Fibroblast of peridontal ligament (primary cell): ENCODE measurements around the gene CCDC197.
A peak's percentile ranks its signal among the peaks of the same experiment; 100 is the strongest.

Experiments used
- DNase-seq: peaks from one replicate; pipeline ENCODE4 v3.0.0-alpha.2; 2010; ENCODE audit errors: extremely low read depth

CCDC197 gene

DNA sequence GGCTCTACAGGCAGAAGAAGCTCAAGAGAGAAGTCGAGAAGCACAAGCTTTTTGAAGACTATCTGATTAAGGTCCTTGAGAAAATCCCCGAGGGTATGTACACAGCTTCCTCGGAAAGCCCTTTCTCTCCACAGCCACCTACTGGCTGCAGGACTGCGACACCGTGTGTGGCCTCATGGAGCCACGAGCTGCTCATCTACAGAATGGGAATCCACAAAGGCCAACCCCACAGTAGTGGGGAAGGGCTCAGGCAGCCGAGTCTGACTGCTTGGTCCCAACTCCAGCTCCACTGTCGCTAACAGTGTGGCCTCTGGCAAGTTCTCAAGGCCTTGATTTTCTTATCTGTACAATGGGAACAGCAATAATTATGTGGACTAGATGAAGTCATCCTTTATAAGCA, 2.5 kb downstream of the CCDC197 start:
- DNase-seq, result no peak

- no peak for DNase-seq
Measured at GRCh38 chr14:94000267-94000666, 3.2 kb downstream of the CCDC197 start.

- no peak for DNase-seq
Measured at GRCh38 chr14:94001016-94001415, 3.9 kb downstream of the CCDC197 start.

GRCh38 chr14:94001501-94002396, 4.6 kb downstream of the CCDC197 start:
- peak; percentile 72 for DNase-seq

GRCh38 chr14:94003397-94003796, 6.3 kb downstream of the CCDC197 start:
- DNase-seq, result no peak

DNA sequence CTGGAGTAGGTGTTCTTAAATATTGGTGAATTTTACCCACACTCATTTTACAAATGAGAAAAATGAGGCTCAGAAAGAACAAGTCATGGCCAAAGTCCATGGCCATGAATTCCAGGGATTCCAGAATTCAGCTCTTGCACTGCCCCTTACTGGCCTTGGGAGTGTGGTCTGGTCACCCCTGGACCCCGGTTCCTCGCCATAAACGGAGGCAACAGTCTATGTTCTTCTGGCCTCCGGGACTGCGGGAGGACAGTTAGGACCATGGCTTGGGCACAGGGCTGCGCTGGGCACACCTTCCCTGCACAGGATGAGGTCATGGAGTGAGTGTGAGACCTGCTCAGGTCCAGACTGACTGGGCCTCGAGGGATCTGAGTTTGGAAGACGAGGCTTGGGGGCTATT, 6.9 kb downstream of the CCDC197 start:
- DNase-seq, result no peak

DNA sequence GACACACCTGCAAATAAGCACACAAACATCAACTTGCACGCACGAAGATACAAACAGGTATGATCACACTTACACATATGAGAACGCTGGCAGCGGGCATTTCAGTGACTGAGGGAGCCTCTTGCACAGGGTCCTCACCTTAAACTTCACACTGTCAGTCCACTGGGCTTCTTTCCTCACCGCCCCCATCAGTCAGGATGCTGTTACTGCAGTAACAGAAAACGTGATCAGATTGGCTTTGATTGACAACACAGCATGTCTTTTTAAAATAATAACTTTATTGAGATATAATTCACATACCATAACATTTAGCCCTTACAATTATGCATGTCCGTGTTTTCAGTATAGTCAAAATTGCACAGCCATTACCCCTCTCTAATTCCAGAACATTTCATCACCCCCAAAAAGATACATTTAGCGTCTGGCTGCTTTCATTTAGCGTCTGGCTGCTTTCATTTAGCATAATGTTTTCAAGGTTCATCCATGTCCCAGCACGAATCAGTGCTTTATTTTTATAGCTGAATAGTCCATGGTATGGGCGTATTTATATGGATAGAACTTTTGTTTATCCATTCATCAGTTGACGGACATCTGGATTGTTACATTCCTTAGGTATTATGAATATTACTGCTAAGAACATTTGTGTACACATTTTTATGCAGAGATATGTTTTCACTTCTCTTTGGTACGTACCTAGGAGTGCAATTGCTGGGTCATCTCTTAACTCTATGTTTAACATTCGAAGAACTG, 8.4 kb downstream of the CCDC197 start:
- DNase-seq, result no peak

DNA sequence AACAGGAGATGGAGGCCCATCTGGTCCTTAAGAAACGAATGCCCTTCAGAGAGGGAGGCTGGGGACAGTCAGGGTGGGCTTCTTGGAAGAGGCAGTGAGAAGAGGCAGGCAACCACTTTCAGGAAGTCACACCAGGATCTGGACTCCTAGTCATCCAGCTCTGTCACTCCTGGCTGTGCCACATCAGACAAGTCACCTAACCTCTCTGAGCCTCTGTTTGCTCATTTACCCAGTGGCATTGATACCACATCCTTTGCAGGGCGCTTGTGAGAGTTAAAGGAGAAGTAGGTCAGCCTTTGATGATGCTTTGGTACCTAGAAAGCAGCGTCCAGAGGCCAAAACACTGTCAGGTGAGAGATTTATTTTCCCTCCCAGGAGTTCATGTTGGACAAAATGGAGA, 11.1 kb downstream of the CCDC197 start:
- DNase-seq, result no peak

GRCh38 chr14:94009767-94010166, 12.7 kb downstream of the CCDC197 start:
- peak; percentile 26 for DNase-seq

DNA sequence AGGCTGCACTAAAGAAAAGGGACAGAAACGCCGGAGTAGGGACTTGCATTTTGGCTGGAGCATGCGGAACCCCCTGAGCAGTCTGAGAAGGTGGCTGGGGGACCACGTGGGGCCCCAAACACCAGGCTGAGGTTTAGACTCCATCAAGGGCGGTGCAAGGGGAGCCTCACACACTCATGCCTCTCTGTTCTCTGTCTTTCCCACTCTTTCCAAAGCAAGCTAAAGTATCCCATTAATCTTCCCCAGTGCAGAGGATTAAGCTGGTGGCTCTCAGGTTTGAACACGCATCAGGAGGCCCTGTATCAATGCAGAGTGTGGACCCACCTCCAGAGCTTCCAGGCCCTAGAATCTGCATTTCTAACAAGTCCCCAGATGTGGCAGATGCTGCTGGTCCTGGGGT, 13.5 kb downstream of the CCDC197 start:
- no peak for DNase-seq

DNA sequence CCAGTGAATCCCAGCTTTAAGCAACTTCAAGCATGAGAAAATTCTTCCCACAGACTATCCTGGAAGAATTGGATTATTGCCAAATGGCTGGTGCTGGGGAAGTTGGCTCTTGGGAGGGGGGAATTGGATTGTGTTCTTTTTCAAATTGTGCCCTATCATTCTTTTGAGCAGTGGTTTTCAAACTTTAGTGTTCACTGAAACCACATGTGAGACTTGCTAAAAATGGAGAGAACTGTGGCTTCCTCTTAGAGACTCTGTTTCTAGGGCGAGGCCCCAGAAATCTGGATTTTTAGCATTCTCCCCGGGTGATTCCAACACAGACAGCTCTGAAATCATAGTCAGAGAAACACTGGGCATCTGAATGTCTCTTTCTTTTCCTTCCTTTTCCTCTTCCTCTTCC, 14.7 kb downstream of the CCDC197 start:
- peak; percentile 38 for DNase-seq

DNA sequence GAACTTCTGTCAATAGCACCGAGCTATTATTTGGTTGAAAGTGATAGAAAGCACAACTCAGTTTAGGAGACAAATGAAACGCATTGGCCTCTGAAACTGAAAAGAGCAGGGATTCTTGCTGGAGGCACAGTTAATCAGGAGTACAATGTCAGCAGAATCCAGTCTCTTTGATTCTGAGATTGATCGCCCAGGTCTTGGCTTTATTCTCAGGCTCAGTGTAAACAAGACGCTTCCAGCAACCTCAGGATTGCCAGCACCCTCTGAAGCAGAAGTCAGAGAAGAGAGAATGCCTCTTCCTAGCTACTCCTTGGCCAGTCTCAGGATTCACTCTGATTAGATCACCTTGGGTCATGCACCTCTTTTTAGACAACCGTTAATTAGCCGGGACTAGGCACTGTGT, 17.3 kb downstream of the CCDC197 start:
- no peak for DNase-seq

DNA sequence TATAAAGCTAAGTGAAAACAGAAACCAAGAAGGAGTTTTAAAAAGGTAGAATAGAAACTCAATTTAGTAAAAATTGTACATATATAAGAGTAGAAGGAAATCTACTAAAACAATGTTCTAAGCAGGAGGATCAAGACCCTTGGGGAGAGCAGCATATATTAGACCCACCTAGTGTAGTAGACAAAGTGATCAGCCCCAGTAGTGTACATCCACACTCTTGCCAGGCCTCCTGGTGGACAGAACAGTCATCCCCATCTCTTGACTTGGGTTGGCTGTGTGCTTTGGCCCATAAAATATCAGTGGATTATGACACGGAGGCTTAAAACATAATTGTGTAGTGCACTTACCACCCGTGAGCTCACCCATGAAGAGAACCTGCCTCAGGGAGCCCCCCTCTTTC, 18.1 kb downstream of the CCDC197 start:
- DNase-seq, result no peak

DNA sequence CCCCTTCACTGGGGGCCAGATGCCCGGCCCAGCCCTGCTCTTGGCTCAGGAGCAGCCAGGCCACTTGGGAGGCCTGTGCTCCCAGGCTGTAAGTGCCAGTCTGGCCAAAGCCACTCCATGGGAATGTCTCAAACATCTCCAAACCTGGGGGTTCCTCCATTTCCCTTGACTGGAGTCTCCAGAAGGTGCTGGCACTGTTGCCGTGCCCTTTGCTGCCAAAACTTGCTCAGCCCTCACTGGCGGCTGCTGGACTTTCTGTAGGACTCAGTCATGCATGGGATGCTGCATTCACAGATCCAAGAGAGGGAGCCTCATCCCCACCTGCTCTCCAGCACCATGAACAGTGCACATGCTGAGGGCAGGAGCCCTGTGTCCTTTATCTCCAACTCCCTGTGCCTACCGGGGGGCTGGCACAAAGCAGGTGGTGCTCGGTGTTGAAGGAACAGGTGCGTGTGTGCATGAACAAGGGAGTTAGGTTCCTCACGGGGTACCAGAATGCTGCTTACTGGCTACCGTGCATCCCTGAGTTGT, 19.4 kb downstream of the CCDC197 start:
- DNase-seq, result no peak

- no peak for DNase-seq
Measured at GRCh38 chr14:94018308-94018707, 21.2 kb downstream of the CCDC197 start.

DNA sequence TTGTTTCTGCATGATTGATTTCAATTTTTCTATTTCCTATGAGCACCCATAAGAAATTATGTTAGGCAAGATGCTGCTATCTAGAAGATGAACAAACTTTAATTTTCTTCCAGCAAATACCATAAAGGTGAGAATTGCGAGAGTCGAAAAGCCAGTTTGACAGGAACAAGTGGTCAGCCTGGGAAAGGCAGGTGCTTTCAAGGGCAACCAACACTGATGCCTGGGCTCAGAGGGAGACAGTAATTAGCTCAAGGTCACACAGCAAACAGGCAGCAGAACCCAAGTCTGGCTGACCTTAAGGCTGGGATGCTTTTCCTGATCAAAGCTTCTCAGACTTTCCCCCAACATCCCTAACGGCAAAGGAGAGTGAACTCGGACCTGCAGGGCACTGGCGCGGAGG, 22.2 kb downstream of the CCDC197 start:
- no peak for DNase-seq

DNA sequence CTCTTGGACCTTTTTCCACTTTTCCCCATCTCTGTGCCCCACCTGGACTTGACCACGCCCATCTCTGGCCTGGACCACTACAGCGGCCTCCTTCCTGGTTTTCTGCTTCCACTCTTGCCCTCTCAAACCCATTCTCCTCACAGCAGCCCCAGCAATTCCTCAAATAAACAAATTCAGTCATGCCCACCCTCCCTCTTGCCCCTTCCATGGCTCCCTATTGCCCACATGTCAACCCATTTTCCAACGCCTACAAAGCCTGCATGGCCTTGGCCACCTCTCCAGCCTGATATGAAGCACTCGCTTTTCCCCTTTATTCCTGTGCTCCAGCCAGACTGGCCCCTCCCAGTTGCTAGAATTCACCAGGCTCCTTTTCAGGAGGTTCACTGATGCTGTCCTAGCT, 23.2 kb downstream of the CCDC197 start:
- DNase-seq, result no peak

DNA sequence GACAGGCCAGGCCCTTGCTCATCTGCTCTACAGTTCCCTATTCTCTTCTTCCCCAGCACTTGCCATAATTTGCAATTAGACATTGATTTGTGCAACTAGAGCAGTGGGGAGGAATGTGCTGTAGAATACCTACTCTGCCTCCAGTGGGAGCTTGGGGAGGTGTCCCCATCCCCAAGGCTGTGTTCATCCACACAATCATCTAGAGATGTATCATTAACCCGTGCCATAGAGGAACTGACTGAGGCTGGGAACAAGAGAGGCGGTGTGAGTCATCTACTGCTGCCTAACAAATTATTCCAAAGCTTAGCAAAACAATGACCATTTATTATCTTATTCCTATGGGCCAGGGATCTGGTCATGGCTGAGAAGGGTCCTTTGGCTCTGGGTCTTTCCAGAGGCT, 23.9 kb downstream of the CCDC197 start:
- no peak for DNase-seq

- no peak for DNase-seq
Measured at GRCh38 chr14:94021416-94022157, 24.5 kb downstream of the CCDC197 start.

DNA sequence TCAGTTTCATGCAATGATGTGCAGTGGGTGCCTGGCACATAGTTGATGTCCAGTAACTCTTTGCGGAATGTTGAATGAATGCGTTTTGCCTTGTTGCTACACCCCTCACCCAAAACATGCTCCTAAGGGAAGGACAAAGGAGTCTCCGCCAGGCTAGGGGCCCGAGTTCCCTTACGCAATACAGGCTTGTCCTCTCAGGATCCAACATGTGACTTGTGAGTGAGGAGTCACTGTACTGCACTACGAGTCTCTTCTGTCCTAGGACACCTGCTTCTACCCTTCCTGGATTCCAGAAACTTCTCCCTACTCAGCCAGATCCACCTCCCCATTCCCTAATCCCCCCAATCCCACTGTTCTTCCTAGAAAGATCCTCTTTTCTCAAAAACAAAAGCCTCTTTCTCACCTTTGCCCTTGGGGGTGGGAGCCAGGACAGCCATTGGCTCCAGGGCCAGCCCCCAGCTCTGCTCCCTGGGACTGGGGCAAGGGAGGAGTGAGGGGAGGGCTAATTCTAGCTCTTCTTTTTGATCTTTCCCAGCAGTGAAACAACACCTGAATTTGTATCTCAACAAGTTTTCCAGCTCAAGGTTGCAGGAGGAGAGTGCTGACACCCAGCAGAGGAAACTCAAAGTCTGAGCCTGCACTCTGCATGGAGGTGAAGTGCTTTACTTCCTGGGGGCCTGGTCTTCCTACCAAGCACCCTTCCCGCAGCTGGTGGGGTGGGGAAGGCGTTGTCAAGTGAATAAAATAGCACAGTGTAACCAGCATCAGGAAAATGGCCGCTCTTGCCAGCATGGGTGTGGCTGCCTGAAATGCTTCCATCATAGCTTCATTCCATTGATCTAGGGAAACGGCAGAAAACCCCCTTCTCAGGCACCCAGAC, 25.7 kb downstream of the CCDC197 start:
- DNase-seq, result no peak

GRCh38 chr14:94024549-94024948, 27.4 kb downstream of the CCDC197 start:
- DNase-seq, result no peak
